ENCODE results near the gene GPC6.

DNA sequence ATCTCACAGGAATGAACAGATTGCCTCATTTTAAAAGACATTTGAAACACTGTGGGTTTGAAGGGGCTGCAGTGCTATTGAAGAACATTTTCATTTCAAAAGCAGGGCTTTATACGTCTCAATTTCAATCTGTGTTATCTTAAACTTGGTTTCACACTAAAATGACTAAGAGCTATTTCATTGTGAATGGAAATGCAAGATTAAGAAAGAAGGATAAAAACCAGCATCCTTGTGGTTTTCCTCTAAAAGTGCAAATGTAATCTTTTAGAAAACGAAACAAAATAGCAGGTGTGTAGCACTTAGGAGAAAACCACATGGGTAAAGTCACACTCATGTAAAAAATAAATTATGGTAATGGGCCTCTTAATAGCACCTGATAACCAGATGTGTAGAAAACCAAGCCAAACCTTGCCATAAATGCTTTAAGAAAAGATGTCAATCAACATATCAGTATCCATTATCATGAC lies 397.7 kb downstream of the GPC6 start:
- TF ChIP-seq, protein P1, sequence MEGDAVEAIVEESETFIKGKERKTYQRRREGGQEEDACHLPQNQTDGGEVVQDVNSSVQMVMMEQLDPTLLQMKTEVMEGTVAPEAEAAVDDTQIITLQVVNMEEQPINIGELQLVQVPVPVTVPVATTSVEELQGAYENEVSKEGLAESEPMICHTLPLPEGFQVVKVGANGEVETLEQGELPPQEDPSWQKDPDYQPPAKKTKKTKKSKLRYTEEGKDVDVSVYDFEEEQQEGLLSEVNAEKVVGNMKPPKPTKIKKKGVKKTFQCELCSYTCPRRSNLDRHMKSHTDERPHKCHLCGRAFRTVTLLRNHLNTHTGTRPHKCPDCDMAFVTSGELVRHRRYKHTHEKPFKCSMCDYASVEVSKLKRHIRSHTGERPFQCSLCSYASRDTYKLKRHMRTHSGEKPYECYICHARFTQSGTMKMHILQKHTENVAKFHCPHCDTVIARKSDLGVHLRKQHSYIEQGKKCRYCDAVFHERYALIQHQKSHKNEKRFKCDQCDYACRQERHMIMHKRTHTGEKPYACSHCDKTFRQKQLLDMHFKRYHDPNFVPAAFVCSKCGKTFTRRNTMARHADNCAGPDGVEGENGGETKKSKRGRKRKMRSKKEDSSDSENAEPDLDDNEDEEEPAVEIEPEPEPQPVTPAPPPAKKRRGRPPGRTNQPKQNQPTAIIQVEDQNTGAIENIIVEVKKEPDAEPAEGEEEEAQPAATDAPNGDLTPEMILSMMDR (optimal IDR thresholded peaks at IDR 0.05 in 1 of 3, IDR thresholded peaks at IDR 0.05 in 1 of 3, conservative IDR thresholded peaks at IDR 0.05 in 1 of 3; ENCODE audit: extremely low read depth in 1 of 3, insufficient read depth in 2 of 3, low read length in 3 of 3), result no peak
- no peak for TF ChIP-seq EZH2 (IDR thresholded peaks at IDR 0.05; ENCODE audit: low read length)

Measured in keratinocyte (primary cell).